Suprapubic skin (tissue), 4 donors: ENCODE results near the gene UPF1.

Source experiments
- CTCF ChIP-seq, 2 donors: fragments of 200-600 bp in 1 of 2; fragments of 450-650 bp in 1 of 2; sonication (generic) in 1 of 2; IDR thresholded peaks; one replicate each; pipeline ENCODE4 v1.5.1; 2016 to 2019; ENCODE audit warnings: antibody characterized with exemption in 2 of 2, mild to moderate bottlenecking in 1 of 2, moderate library complexity in 1 of 2
- EP300 ChIP-seq: sonication (generic); formaldehyde crosslinking; IDR thresholded peaks from one replicate; pipeline ENCODE4 v1.6.1; 2017; ENCODE audit warnings: antibody characterized with exemption
- POLR2A ChIP-seq, 2 donors: fragments of 450-650 bp; IDR thresholded peaks; one replicate each; pipeline ENCODE4 v1.6.1; 2017; ENCODE audit warnings: antibody characterized with exemption in 2 of 2, mild to moderate bottlenecking in 2 of 2, moderate library complexity in 2 of 2
- POLR2AphosphoS5 ChIP-seq, 3 donors: sonication (generic); formaldehyde crosslinking; IDR thresholded peaks; one replicate each; pipeline ENCODE4 v1.6.1; 2017; ENCODE audit warnings: antibody characterized with exemption in 3 of 3

DNA sequence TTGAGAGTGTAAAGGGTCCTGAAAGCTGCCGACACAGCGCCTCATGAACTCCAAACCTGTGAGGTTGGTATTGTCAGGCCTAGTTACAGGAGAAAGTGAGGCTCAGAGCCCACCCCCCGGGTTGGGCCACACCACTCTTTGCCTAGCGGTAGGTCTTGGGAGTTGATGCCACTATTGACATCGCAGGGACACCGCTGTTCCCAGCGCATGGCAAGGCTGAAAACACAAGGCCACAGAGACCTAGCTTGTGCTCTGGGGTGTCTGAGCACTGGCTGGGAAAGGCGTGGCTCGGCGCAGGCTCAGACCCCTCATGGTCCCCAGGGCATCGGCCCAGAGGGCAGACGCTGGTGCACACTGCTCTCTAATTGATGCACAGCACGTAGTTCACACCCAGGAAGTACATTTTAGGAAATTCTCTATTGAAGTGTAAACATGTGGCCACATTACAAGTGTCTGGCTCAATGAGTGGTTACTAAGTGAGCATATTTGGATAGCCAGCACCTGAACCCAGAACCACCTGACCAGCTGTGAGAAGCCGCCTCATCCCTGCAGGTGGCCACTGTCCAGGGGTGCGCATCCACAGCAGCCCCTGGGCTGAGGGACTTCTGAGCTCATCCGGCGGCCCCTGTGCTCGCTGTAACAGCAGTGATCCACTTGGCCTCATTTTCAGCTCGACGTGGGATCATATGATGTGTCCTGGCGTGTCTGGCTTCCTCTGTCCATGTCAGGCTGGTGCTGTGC lies 27.3 kb downstream of the UPF1 start:
- TF ChIP-seq CTCF (IDR thresholded peaks at IDR 0.05) (no peak), POLR2AphosphoS5 (IDR thresholded peaks at IDR 0.05) (no peak), EP300 (no peak), POLR2A (IDR thresholded peaks at IDR 0.05) (no peak)
